HEK293T (cell line): ENCODE data around the gene ERMN.

ENCODE experiments used
- ELF4 ChIP-seq: fragments of 450-650 bp; IDR thresholded peaks from 2 replicates; pipeline ENCODE4 v1.6.1; 2017; ENCODE audit warnings: antibody characterized with exemption
- FOXM1 ChIP-seq: fragments of 450-650 bp; IDR thresholded peaks from 2 replicates; pipeline ENCODE4 v1.6.1; 2017; ENCODE audit warnings: mild to moderate bottlenecking, borderline replicate concordance
- SUZ12 ChIP-seq: fragments of 450-650 bp; IDR thresholded peaks from 2 replicates; pipeline ENCODE4 v1.6.1; 2016; ENCODE audit warnings: mild to moderate bottlenecking

DNA sequence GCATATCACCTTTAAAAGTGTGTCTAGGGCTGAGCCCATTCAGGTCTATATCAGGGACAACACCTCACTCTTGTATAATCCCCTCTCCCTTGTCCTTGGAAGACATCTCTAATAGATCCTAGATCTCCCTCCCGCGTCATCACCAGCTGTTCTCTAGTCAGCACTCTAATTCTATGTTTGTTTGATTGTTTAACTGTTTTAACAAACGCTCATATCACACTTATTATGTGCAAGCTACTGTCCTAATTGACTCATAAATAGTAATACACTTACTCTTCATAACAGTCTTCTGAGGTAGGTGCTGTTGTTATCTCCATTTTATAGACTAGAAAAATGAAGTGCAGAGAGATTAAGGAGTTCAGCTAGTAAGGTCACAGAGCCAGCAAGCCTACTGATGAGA, 1.6 kb upstream of the ERMN start:
- TF ChIP-seq ELF4: no peak
- TF ChIP-seq SUZ12: no peak
- TF ChIP-seq FOXM1: no peak
